HUES48 (cell line): ENCODE results near the gene PPP2R3B.
"Not testable (repeated sequence)": the region's sequence is repeated elsewhere in the genome, so short reads cannot be mapped to it uniquely, and the experiment has no call there.

Experiments used
- H3K27ac ChIP-seq: one replicate; pipeline ENCODE4 v1.7.0; 2013; ENCODE audit warnings: low read depth, low read length, inconsistent platforms
- H3K27me3 ChIP-seq: 2 replicates; pipeline ENCODE4 v1.6.1; 2013; ENCODE audit warnings: mild to moderate bottlenecking, low read length; ENCODE audit not compliant: control insufficient read depth, insufficient read depth
- H3K36me3 ChIP-seq: 2 replicates; pipeline ENCODE4 v1.6.1; 2013; ENCODE audit warnings: low read length; ENCODE audit not compliant: control insufficient read depth, insufficient read depth
- H3K4me1 ChIP-seq: 2 replicates; pipeline ENCODE4 v1.6.1; 2013; ENCODE audit warnings: mild to moderate bottlenecking, low read length; ENCODE audit not compliant: control insufficient read depth, insufficient read depth
- H3K4me3 ChIP-seq: 2 replicates; pipeline ENCODE4 v1.5.1; 2013; ENCODE audit warnings: mild to moderate bottlenecking, low read depth, low read length
- H3K9ac ChIP-seq: 2 replicates; pipeline ENCODE4 v1.6.1; 2013; ENCODE audit warnings: mild to moderate bottlenecking, low read depth, low read length, moderate library complexity
- H3K9me3 ChIP-seq: 2 replicates; pipeline ENCODE4 v1.6.1; 2013; ENCODE audit warnings: low read length; ENCODE audit not compliant: control insufficient read depth, insufficient read depth

PPP2R3B gene

DNA sequence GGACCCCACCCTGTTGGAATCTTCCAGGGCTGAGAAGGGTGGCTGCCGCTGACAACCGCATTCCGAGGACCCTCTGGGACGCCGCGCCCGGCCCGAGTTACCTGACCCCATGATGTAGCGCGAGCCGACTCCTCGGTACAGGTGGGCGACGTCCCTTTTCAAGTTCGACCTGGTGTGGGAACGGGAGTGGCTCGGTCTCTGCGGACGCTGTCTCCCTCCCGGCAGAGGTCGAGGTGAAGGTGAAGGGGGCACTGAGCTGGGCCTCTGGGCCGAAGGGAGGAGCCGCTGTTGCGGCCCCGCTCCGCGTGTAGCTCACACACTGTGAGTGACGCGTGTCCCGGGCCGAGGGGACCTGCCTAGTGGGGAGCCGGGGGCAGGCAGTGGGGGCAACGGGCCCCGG lies 72.7 kb downstream of the PPP2R3B start:
- Histone ChIP-seq H3K27ac (no peak overlapping the region), H3K9ac (no peak overlapping the region), H3K27me3 (no peaks in the 10 kb centered on the region), H3K4me1 (no peaks in the 10 kb centered on the region), H3K9me3 (no peaks in the 10 kb centered on the region), H3K4me3 (no peak overlapping the region), H3K36me3 (peaks cover 65% of the 10 kb centered on the region)

DNA sequence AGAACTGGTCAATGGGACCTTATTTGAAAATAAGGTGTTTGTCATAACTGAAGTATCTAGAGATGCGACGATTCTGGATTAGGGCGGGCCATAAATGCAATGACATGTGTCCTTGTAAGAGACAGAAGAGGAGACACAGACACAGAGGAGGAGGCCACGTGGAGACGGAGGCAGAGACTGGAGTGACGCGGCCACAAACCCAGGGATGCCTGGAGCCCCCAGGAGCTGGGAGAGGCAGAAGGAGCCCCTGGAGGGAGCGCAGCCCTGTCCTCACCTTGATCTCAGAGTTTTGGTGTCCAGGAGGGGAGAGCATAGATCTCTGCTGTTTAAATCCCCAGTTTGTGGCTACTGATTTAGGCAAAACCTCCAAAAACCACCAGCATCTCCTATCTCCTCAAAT lies 73.2 kb downstream of the PPP2R3B start:
- Histone ChIP-seq H3K4me1 (no peaks in the 10 kb centered on the region), H3K27me3 (no peaks in the 10 kb centered on the region), H3K4me3 (no peak overlapping the region), H3K27ac (no peak overlapping the region), H3K36me3 (peaks cover 70% of the 10 kb centered on the region), H3K9ac (no peak overlapping the region), H3K9me3 (no peaks in the 10 kb centered on the region)

DNA sequence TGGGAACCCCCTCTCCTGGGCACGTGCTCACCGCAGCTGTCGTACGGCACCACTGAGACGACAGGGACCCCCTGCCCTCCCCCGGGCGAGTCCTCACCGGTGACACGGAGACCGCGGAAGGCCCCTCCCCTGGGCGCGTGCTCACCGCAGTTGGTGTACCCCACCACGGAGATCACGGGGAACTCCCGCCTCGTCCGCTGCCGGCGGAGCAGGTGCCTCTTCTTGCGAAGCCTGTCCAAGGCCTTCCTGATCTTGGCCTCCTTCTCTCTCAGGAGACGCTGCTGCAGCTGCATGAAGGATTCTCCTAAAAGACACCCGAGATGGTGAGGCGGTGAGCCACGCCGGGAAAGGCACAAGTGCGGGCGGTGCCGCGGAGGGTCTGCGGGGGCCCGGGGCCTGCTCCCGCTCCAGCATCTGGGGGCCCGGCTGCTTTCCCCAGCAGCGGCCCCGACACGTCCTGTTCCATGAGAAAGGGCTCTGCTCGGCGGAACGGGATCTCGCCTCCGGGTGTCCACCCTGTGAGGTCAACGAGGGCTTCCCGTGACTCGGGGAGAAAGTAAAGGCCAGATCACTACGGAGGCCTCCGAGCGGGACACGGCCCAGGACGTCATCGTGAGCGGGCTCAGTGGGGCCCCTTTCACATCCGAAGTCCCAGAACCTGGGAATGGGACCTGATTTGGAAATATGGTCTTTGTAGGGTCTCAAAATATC lies 73.9 kb downstream of the PPP2R3B start:
- peaks cover 78% of the 10 kb centered on the region for H3K36me3 ChIP-seq
- H3K9ac ChIP-seq, result no peak overlapping the region
- H3K27me3 ChIP-seq, result no peaks in the 10 kb centered on the region
- no peak overlapping the region for H3K4me3 ChIP-seq
- H3K9me3 ChIP-seq, result no peaks in the 10 kb centered on the region
- no peak overlapping the region for H3K27ac ChIP-seq
- no peaks in the 10 kb centered on the region for H3K4me1 ChIP-seq

DNA sequence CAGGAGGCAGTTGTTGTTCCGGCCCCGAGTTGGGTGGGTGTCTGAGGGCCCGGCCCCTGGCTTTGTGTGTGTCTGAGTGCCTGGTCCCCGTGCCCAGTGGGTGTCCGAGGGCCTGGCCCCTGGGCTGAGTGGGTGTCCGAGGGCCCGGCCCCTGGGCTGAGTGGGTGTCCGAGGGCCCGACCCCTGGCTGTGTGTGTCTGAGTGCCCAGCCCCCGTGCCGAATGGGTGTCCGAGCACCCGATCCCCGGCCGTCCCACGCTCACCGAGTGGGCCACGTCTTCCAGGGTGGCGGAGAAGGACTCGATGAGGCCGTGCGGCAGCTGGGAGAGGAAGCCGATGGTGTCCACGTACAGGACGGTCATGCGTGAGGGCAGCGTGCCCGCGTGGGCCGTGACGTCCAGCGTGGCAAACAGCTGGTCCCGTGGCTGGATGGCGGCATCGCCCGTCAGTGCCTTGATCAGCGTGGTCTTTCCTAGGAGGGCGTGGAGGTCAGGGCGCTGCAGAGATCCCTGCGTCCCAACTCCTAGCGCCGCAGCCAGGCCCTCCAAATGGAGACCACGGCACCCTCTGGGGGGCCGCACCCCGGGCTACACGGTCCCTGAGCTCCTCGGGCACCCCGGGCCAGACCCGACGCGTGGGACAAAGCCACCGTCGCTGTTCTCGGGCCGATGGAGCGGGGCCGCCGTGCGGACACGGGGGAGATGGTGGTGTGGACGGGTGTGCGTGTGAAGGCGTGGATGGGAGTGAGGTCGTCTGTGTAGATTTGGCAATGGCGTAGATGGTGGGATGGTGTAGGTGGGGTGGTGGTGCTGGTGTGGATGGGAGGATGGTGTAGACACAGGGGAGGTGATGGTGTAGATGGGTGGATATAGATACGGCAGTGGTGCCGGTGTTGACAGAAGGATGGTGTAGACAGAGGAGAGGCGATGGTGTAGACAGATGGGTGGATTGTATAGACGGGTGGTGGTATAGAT lies 75.3 kb downstream of the PPP2R3B start:
- no peak overlapping the region for H3K4me3 ChIP-seq
- no peaks in the 10 kb centered on the region for H3K4me1 ChIP-seq
- H3K36me3 ChIP-seq, result peaks cover 85% of the 10 kb centered on the region
- no peak overlapping the region for H3K9ac ChIP-seq
- peaks cover 4% of the 10 kb centered on the region; the same call in 1 of the 2 replicates for H3K9me3 ChIP-seq
- H3K27ac ChIP-seq, result no peak overlapping the region
- no peaks in the 10 kb centered on the region for H3K27me3 ChIP-seq

DNA sequence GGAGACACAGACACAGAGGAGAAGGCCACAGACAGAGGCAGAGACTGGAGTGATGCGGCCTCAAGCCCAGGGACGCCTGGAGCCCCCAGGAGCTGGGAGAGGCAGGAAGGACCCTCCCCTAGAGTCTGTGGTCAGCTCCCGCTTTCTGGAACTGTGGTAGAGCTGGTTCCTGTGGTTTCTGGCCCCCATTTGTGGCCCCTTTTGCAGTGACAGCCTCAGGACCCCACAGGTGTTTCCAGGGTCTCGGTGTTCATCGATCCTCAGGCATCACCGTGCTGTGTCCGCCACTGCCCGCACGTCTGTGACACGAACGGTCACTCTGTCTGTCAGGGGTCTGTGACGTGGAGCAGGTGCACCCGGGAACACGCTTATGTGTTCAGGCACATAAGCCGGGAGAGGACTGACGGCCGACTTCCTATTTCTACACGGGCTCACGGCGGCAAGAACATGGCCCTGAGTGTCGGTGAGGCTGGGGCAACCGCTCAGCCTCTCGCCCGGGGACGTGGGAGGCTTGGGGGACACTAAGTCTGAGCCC lies 76.0 kb downstream of the PPP2R3B start:
- no peak overlapping the region for H3K9ac ChIP-seq
- H3K27ac ChIP-seq, result no peak overlapping the region
- H3K27me3 ChIP-seq, result no peaks in the 10 kb centered on the region
- peaks cover 4% of the 10 kb centered on the region; the same call in 1 of the 2 replicates for H3K9me3 ChIP-seq
- H3K4me3 ChIP-seq, result no peak overlapping the region
- H3K36me3 ChIP-seq, result peaks cover 88% of the 10 kb centered on the region
- H3K4me1 ChIP-seq, result no peaks in the 10 kb centered on the region

DNA sequence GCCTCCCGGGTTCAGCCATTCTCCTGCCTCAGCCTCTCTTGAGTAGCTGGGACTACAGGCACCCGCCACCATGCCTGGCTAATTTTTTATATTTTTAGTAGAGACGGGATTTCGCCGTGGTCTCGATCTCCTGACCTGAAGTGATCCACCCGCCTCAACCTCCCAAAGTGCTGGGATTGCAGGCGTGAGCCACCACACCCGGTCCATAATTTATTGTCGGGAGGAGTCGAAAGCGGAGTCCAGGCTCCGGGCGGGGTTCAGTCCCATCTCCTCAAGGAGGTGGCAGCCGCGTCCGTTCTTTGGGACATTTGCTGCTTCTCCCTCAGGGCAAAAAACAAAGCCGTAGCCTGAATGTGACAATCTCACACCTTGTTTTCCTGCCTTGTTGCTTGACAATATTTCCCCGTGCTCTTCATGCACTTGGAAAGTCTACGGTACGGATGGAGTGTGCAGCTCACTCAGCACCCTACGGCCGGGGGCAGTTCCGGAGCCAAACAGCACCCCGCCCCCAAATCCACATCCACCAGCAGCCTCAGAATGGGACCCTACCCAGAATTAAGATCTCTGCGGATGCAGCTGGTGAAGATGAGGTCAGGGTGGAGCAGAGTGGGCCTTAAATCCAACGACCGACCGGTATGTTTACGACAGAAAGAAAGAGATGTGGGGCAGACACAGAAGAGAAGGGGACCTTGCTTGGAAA lies 77.7 kb downstream of the PPP2R3B start:
- Histone ChIP-seq H3K27me3 (no peaks in the 10 kb centered on the region), H3K9me3 (peaks cover 4% of the 10 kb centered on the region; the same call in 1 of the 2 replicates), H3K36me3 (peaks cover 84% of the 10 kb centered on the region), H3K9ac (no peak overlapping the region), H3K4me3 (no peak overlapping the region), H3K27ac (no peak overlapping the region), H3K4me1 (no peaks in the 10 kb centered on the region)

DNA sequence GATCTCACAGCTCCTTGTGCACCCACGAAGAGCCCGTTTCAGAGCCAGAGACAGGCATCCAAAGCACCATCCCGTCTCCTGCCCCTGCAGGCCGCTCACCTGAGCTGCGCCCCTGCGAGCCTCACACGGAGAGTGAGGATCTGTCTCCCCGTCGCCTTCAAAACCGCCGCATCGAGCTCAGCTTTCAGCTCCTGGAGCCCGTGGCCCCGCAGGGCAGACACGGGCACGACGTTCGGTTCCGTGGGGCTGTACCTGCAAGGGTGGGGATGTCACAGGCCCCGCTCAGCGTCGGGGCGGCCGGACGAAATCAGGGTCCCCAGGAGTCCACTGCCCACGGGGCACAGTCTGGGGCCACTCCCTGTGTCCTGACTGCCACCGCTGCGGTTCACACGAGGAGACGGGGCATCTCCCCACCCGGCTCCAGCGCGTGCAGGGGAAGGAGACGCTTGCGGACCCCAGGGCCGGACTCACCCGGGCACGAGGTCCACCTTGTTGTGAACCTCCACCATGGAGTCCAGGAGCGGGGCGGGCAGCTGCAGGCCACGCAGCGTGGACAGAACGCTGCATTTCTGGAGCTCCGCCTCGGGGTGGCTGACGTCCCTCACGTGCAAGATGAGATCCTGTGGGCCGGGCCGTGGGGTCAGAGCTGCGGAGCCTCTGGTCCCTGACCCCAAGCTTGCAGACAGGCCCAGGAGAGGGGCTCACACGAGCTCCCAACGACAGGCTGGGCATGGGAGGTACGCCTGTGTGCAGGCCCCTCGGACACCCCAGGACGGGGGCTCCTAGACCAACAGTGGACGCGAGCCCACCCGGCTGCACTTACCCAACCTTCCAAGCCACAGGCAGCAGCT lies 79.2 kb downstream of the PPP2R3B start:
- H3K36me3 ChIP-seq, result peaks cover 78% of the 10 kb centered on the region

DNA sequence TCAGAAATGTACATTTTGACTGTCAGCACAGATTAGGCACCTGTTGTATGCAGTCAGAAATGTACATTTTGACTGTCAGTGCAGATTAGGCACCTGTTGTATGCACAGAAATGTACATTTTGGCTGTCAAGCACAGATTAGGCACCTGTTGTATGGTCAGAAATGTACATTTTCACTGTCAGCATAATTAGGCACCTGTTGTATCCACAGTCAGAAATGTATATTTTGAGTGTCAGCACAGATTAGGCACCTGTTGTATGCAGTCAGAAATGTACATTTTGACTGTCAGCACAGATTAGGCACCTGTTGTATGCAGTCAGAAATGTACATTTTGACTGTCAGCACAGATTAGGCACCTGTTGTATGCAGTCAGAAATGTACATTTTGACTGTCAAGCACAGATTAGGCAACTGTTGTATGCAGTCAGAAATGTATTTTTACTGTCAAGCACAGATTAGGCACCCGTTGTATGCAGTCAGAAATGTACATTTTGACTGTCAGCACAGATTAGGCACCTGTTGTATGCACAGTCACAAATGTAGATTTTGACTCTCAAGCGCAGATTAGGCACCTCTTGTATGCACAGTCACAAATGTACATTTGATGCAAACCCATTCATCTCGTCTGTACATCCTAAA lies 80.0 kb downstream of the PPP2R3B start:
- H3K27ac ChIP-seq, H3K9ac ChIP-seq, H3K4me3 ChIP-seq, H3K4me1 ChIP-seq, H3K9me3 ChIP-seq, H3K27me3 ChIP-seq: not testable (repeated sequence)
- H3K36me3 ChIP-seq, result peaks cover 76% of the 10 kb centered on the region

More for the DNA sequence above, 79.2 kb downstream of the PPP2R3B start:
- no peak overlapping the region for H3K27ac ChIP-seq
- no peaks in the 10 kb centered on the region for H3K27me3 ChIP-seq
- no peak overlapping the region for H3K9ac ChIP-seq
- H3K4me3 ChIP-seq, result no peak overlapping the region
- H3K9me3 ChIP-seq, result peaks cover 4% of the 10 kb centered on the region; the same call in 1 of the 2 replicates
- H3K4me1 ChIP-seq, result no peaks in the 10 kb centered on the region

DNA sequence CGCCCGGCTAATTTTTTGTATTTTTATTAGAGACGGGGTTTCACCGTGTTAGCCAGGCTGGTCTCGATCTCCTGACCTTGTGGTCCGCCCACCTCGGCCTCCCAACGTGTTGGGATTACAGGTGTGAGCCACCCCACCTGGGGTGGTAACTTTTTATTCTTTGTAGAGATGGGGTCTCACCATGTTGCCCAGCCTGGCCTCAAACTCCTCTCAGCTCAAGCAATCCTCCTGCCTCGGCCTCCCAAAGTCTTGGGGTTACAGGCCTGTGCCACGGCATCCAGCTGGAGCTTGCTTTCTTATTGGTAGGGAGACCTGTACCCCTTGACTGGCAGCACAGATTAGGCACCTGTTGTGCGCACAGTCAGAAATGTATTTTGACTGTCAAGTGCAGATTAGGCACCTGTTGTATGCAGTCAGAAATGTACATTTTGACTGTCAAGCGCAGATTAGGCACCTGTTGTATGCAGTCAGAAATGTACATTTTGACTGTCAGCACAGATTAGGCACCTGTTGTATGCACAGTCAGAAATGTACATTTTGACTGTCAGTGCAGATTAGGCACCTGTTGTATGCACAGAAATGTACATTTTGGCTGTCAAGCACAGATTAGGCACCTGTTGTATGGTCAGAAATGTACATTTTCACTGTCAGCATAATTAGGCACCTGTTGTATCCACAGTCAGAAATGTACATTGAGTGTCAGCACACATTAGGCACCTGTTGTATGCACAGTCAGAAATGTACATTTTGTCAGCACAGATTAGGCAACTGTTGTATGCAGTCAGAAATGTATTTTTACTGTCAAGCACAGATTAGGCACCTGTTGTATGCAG lies 80.7 kb downstream of the PPP2R3B start:
- not testable (repeated sequence) for H3K27me3 ChIP-seq, H3K4me1 ChIP-seq, H3K9ac ChIP-seq, H3K27ac ChIP-seq, H3K9me3 ChIP-seq, H3K4me3 ChIP-seq
- H3K36me3 ChIP-seq, result peaks cover 76% of the 10 kb centered on the region
